GM21529 (cell line): ENCODE data around the gene PILRB.
"Not testable (repeated sequence)": the region's sequence is repeated elsewhere in the genome, so short reads cannot be mapped to it uniquely, and the experiment has no call there.

Source experiments
- ATAC-seq: cut with Tn5 transposase; IDR thresholded peaks from one replicate; pipeline ENCODE4 v1.9.1; 2021; ENCODE audit not compliant: unreplicated experiment

Gene PILRB

DNA sequence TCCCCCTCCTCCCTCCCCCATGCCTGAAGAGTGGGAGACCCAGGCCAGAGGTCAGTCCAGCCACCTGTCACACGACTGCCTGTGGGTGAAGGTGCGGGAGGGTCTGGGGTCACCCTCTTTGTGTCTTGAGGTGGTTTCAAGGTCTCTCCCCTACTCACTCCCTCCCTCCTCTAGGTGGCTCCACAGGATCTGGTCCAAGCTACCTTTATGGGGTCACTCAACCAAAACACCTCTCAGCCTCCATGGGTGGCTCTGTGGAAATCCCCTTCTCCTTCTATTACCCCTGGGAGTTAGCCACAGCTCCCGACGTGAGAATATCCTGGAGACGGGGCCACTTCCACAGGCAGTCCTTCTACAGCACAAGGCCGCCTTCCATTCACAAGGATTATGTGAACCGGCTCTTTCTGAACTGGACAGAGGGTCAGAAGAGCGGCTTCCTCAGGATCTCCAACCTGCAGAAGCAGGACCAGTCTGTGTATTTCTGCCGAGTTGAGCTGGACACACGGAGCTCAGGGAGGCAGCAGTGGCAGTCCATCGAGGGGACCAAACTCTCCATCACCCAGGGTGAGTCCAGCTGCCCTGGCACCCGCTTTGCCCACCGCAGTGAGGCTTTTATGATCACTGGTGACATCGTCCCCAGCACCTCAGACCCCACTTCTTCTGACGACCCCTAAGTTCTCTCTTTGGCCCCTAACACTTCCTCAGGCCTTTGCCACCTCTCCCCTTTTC is 16.1 kb downstream of the PILRB start:
- peak; percentile 38 for ATAC-seq

DNA sequence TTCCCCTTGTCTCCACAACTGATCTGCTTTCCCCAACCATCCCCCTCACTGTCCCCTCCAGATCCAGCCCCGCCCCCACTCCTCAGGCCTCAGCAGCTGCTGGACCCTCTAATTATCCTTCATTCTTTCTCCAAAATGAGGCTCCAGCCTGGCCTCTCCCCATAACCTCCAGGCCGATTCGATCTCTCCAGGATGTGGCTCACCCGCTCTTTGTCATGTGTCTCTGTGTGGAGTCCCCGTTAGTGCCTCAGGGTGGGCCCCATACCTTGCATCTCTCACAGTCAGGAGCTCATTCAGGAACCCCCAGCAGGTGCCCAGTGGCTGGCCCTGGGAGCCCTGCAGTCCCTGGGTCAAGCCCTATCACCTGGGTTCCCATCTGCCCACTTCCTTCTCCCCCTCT is 16.7 kb downstream of the PILRB start:
- ATAC-seq: no peak

DNA sequence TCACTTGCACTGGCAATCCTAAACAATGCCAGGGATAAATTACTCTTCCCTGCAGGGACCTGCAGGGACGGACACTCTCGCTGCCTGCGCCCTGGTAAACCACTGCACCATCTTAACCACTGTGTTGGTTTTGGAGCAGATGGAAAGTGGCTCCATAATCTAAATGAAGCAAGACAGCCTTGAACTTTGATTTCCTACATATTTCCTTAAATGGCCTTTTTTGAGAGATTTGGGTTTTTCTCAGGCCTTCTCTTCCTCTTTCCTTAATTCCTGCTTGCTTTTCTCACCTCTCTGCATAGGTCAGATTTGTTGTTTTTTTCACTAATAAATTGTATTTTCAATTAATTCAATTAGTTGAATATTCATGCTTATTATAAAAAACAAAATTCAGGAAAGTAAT is 18.1 kb downstream of the PILRB start:
- ATAC-seq: no peak

DNA sequence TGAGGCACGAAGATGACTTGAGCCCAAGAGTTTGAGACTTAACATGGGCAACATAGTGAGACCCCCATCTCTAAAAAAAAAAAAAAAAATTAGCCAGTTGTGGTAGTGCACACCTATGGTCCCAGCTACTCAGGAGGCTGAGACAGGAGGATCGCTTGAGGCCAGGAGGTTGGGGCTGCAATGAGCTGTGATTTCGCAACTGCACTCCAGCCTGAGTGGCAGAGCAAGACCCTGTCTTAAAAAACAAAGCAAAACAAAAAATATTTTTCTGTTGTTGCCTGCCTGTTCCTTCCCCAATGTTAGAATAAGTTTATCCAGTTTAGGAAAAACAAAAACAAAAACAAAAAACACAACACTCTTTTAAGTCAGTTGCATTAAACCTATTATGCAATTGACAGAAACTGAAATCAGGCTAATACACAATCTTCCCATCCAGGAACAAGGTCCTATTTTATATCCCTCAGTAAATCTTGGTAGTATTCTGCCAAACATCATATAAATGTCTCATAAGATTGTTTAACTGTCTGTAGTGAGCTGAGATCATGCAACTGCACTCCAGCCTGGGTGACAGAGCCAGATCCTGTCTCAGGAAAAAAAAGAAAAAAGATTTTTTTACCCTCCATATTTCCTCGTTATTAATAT is 20.3 kb downstream of the PILRB start:
- ATAC-seq: no peak

DNA sequence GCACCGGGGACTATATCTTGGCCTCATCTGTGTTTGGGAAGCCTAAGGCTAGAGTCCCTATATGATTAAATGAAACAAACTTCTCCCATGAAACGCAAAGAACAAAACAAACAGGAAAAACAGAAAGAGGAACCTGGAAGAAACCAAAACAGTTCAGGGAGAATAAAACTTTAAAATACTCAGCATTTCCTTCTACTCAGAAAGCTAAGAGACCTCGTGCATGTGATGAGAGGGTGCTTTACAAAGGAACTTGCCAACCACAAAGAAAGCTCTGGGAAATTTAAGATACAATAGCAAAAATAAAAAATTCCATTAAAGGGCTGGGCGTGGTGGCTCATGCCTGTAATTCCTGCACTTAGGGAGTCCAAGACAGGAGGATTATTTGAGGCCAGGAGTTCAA is 22.3 kb downstream of the PILRB start:
- no peak for ATAC-seq

DNA sequence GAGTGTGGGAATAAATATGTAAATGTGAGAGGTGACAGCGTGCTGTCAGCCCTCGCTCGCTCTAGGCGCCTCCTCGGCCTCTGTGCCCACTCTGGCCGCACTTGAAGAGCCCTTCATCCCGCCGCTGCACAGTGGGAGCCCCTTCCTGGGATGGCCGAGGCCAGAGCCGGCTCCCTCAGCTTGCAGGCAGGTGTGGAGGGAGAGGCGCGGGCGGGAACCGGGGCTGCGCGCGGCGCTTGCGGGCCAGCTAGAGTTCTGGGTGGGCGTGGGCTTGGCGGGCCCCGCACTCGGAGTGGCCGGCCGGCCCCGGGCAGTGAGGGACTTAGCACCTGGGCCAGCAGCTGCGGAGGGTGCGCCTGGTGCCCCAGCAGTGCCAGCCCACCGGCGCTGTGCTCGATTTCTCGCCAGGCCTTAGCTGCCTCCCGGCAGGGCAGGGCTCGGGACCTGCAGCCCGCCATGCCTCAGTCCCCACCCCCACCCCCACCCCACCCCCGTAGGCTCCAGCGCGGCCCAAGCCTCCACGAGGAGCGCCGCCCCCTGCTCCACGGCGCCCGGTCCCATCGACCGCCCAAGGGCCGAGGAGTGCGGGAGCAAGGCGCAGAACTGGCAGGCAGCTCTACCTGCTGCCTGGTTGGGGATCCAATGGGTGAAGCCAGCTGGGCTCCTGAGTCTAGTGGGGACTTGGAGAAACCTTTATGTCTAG is 23.8 kb downstream of the PILRB start:
- not testable (repeated sequence) for ATAC-seq

DNA sequence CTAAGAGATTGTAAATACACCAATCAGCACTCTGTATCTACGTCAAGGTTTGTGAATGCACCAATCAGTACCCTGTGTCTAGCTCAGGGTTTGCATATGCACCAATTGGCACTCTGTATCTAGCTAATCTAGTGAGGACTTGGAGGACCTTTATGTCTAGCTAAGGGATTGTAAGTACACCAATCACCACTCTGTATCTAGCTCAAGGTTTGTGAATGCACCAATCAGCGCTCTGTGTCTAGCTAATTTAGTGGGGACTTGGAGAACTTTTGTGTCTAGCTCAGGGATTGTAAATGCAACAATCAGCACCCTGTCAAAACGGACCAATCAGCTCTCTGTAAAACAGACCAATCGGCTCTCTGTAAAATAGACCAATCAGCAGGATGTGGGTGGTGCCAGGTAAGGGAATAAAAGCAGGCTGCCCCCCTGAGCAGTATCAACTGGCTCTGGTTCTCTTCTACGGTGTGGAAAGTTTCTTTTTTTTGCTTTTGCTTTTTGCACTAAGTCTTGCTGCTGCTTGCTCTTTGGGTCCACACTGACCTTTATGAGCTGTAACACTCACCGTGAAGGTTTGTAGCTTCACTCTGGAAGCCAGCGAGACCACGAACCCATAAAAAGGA is 24.4 kb downstream of the PILRB start:
- ATAC-seq: not testable (repeated sequence)

DNA sequence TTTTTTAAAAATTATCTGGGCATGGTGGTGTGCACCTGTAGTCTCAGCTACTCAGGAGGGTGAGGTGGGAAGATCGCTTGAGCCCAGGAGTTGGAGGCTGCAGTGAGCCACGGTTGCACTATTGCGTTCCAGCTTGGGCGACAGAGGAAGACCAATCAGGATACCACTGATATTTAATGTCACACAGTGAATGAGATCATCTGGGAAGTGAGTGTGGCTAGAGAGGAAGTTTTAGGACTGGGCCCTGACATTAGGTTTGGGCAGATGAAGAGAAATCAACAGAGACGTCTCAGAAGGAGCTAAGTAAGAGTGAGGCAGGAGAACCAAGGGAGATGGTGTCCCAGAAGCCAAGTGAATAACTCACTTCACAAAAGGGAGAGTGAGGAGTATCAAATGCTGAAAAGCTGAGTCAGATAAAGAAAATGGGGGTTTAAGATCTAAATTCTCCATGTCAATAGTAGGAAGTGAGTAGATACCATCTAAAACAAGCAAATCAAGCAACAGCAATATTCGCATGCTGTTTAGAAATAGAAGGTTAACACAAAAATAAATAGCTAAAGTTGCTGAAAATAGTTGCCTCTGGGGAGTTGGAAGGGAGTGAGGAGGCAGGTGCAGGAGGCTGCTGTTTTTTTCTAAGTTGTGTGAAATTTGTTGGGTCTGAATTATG is 26.8 kb downstream of the PILRB start:
- no peak for ATAC-seq

DNA sequence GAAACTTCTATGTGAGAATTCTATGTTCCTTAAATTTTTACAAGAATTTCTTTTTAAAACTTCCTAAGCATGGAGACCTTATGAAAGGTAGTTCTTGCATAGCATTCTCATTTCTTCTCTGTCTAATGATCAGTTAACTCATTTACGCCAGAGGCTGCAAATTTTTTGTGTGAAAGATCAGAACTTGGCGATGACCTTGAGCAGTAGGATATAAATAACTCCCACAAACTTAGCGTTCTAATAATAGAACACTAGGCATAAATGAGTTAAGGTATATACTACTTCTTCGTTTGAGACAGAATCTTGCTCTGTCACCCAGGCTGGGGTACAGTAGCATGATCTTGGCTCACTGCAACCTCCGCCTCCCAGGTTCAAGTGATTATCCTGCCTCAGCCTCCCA is 29.0 kb downstream of the PILRB start:
- no peak for ATAC-seq

DNA sequence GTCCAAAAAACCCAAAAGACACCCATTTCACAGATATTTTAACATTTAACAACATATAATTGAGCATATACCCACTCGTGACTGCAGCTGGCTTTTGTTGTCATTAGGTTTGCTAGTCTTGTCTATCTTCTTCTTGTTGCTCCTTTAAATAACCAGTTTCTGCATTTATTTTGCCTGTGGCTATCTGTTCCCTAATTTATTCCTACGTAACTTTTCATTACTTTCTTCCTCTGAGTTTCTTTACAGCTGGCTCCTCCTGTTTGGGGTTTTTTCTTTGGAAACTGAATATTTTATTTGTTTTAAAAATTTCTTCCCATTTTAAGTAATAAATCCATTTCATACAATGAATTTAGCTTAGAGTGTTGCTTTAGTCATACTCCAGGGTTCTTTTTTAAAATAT is 29.8 kb downstream of the PILRB start:
- no peak for ATAC-seq

DNA sequence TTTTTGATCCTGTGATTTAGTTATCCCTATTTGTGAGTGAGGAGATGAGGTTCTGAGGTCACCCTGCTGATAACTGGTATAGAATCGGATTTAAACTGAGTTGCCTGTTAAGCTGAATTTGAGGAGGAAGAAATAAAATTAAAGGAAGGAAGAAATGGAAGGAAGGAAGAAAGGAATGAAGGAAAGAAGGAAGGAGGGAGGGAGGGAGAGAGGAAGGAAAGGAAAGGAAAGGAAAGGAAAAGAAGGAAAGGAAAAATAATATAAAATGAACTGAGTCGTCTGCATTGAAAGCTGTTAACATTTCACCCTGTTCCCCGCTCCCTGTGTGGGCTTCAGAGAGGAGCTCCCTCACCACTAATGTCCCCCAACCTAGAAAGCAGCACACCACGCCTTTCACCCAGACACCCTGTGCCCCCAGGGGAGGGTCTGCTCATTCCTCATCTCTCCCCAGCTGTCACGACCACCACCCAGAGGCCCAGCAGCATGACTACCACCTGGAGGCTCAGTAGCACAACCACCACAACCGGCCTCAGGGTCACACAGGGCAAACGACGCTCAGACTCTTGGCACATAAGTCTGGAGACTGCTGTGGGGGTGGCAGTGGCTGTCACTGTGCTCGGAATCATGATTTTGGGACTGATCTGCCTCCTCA is 31.6 kb downstream of the PILRB start:
- ATAC-seq: no peak

DNA sequence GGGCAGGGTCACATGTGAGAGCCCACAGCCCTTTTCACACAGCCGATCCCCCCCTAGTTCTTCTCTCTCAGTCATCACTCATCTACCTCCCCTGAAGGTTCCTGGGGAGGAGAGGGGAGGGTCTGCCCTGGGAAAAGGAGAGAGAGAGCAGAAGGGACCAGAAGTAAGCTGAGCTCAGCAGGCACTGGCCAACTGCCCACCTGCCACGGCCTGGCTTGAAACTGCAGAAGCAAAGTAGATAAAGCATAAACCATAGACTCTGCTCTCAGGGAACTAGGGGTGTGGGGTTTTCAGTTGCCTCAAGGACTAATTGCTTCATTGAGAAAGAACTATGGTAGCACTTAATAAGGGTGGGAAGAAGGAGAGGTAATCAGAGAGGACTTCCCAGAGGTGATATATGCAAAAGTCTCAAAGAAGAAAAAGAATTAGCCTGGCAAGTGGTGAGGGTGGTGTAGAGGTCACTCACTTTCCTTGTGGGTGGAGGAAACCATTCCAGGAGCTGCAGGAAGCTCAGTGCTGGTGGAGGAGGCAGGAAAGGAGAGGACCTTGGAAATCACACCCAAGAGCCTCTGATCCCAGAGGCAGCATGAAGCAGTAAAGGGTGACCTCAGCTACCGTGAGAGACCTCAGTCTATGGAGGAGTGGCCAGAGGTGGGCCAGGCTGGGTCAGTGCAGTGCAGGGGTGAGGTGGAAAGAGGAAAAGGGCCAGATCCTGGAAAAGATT is 32.5 kb downstream of the PILRB start:
- no peak for ATAC-seq

DNA sequence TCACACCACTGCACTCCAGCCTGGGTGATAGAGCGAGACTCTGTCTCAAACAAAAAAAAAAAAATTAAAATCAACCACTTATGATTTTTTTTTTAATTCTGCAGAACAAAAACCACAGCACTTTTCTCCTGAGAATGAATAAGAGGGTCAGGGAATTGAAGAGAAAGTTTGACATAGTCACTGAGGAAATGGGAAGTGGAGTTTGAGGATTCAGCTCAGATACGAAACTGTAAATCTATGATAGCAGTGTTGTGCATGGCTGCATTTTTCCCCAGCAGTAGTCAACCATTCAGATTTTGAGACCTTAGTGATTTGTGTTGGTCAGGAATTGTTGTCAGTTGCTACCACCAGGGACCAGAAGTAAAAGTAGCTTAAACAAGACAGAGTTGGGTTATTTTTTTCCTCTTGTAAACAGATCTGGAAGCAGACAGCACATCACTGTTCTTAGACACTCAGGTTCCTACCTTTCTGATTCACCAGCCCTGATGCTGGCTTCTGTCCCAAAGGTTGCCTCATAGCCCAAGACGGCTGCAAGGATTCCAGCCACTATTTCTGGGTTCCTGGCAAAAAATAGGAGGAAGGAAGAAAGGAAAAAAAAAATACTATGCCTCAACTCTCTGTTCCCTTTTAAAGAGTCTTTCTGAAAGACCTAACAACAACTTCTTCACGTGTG is 35.5 kb downstream of the PILRB start:
- ATAC-seq: no peak

DNA sequence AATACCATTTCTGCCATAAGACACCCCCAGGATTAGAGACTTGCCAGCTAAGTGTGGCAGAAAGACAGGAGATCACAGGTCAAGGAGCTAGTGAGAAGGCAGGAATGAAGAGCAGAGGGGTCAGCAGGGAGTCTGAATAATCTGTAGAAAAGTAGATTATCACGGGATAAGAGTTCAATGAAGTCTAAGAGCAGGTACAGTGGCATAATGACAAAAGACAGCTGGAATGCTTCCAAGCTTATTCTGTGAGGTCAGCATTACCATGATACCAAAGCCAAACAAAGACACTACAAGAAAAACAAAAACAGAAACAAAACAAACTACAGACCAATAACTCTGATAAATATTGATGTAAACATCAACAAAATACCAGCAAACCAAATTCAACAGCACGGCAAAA is 36.2 kb downstream of the PILRB start:
- no peak for ATAC-seq

DNA sequence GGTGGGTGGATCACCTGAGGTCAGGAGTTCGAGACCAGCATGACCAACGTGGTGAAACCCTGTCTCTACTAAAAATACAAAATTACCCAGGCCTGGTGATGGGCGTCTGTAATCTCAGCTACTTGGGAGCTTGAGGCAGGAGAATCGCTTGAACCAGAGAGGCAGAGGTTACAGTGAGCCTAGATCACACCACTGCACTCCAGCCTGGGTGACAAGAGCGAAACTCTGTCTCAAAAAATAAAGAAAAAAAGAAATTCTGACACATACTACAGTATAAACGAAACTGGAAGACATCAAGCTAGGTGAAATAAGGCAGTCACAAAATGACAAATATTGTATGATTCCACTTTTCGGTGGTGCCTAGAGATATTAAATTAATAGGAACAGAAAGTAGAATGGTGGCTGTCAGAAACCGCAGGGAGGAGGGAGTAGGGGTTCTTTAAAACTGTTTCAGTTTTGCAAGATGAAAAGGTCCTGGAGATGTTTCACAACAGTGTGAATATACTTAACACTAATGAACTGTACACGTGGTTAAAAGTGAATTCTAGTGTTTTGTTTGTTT is 38.6 kb downstream of the PILRB start:
- peak; percentile 86 for ATAC-seq

DNA sequence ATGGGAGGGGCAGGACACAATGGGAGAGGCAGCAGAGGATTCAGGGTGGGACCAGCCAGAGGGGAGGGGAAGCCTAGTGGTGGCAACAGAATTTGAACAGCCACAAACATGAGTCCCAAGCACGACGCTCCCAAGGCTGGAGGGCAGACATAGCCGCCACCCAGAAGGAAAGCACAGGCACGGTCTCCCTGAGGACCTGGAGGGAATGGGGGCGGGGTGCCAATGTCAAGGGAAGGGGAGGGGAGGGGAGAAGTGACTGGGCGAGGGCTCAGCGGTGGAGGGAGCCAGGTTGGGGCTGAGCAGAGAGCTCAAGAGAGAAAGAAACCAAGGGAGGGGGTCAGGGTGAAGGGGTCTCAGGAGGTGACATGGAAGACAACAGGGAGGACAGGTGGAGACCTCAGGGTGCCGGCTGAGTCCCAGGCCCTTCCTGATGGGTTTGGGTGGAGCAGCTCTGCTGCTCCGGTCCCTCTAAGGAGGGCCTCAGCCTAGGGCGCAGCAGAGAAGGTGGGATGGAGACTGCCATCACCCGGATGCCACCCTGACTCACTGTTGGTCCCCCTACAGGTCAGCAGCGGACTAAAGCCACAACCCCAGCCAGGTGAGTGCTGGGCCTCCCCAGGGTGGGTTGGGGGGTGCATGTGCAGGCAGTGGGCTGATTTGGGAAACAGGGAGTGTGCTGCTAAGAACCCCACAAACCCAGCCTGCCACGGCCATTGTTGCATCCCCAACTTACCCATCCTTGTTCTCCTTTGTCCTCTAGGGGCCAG is 39.6 kb downstream of the PILRB start:
- no peak for ATAC-seq

DNA sequence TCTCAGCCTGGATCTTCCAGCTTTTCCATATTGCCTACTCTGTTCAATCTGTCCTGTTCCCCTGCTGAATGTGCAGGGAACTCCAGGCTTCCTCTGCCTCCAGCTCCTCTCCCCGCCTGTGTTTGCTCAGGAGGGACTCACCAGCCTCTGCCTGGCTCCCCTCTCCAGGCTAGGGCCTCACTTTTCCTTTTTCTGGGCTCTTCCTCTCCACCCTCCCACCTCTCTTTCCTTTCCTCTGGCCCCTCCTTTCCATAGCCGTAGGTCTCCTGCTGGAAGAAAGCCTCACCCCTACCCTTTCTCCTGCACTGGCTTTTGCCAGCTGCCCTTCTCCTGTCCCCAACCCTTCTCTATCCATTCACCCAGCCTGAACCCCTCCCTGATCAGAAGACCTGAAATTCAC is 40.3 kb downstream of the PILRB start:
- no peak for ATAC-seq

DNA sequence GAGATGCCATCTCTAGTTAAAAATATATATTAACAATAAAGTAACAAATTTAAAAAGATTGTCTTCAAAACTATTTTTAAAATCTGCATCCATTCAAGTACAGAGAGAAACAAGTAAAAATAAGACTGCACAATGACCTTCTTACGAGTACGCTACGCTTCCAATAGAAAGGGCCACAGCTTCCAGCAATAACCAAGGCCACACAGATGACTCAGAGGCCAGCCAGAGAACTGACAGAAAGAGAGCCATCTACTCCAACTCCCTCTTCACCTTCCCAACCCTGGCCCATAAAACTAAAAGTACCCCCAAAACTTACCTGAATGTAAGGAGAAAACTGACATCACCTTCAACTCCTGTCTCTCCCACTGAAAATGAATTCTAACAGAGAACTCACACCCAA is 42.1 kb downstream of the PILRB start:
- ATAC-seq: no peak

DNA sequence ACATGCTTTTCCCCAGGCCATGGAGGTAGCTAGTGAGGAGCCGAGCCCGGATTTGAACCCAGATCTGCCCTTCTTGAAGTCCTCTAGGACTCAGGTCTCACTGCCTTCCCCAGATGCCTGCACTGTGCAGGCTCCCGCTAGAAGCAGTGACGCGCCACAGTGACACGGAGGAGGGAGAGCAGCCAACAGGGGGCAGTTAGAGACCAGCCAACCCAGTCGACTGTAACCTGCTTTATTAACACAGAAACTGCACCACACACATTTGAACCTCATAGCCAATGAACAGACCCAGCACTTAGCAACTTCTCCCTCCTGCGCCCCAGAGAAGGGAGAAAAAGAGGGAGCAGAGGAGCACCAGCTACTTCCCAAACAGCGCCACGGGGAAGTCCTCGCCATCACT is 42.7 kb downstream of the PILRB start:
- no peak for ATAC-seq
